Heart right ventricle (tissue), 16 donors: ENCODE results near the gene PLA2G4B. TPM values are rescaled to one million over a fixed set of nuclear protein-coding genes. Genes with fewer than 3 reads are reported as not detected.
A peak's percentile ranks its signal among the peaks of the same experiment; 100 is the strongest.

ENCODE experiments used
- ATAC-seq, 8 donors: fragments of 200-7000 bp; cut with Tn5 transposase; one replicate each; pipeline ENCODE4 v1.9.1; 2020; ENCODE audit warnings: mild to moderate bottlenecking in 8 of 8, moderate library complexity in 8 of 8, moderate number of reproducible peaks in 1 of 8
- DNase-seq, 2 donors: peaks; one replicate each; pipeline ENCODE4 v3.0.0-alpha.2; 2020
- H3K27ac ChIP-seq, 10 donors: fragments of 200-600 bp; sonication (generic) in 2 of 10; one replicate each; pipeline versions ENCODE4 v1.5.0 to v1.8.0; 2020 to 2022; ENCODE audit warnings: mild to moderate bottlenecking in 3 of 10
- H3K27me3 ChIP-seq, 7 donors: fragments of 200-600 bp; one replicate each; pipeline ENCODE4 v1.8.0; 2021 to 2022; ENCODE audit warnings: mild to moderate bottlenecking in 2 of 7
- H3K36me3 ChIP-seq, 9 donors: fragments of 200-600 bp; sonication (generic) in 1 of 9; one replicate each; pipeline versions ENCODE4 v1.5.0 to v1.8.0; 2020 to 2022; ENCODE audit warnings: mild to moderate bottlenecking in 2 of 9
- H3K4me1 ChIP-seq, 9 donors: fragments of 200-600 bp; sonication (generic) in 1 of 9; one replicate each; pipeline versions ENCODE4 v1.5.0 to v1.8.0; 2020 to 2022; ENCODE audit warnings: mild to moderate bottlenecking in 4 of 9
- H3K4me3 ChIP-seq, 10 donors: fragments of 200-600 bp; sonication (generic) in 2 of 10; one replicate each; pipeline versions ENCODE4 v1.5.0 to v1.8.0; 2020 to 2022; ENCODE audit warnings: mild to moderate bottlenecking in 7 of 10, moderate library complexity in 2 of 10
- H3K9me3 ChIP-seq, 11 donors: fragments of 200-600 bp in 10 of 11; sonication (generic) in 2 of 11; one replicate each; pipeline versions ENCODE4 v1.5.0 to v1.8.0; 2013 to 2022; ENCODE audit warnings: mild to moderate bottlenecking in 2 of 11, control low read depth in 1 of 11, moderate library complexity in 1 of 11
- CTCF ChIP-seq, 9 donors: fragments of 200-600 bp; sonication (generic) in 2 of 9; IDR thresholded peaks; one replicate each; pipeline versions ENCODE4 v1.5.0 to v1.8.0; 2021 to 2022; ENCODE audit warnings: antibody characterized with exemption in 9 of 9, mild to moderate bottlenecking in 5 of 9, moderate library complexity in 1 of 9
- WGBS, 2 donors: extraction: QIAGEN DNeasy Blood & Tissue Kit; methylation state at CpG; one replicate each; pipeline ENCODE4 v1.1.7; 2013; ENCODE audit warnings: inconsistent platforms in 1 of 2; 5-methylcytosine and 5-hydroxymethylcytosine counted together
- intact Hi-C, 10 donors: fragments of 100-400 bp; cut with DNase I; formaldehyde crosslinking; loops; one replicate each; pipeline versions ENCODE4 v1.11.1 to v1.14.2; 2022
- polyA plus RNA-seq, 2 donors: library from polyadenylated mRNA; stranded (reverse); fragments of 200-250 nt; gene quantifications; one replicate each; pipeline ENCODE4 v1.2.3, GENCODE V29; 2013
- total RNA-seq, 10 donors: library from RNA; stranded (reverse); fragmentation: NEBNext Ultra II Directional in 3 of 10; extraction: Animal tissue kit (Norgen Biotek cat#: 25700) in 3 of 10; gene quantifications; one replicate each; pipeline versions ENCODE4 v1.2.1 to v1.2.4, GENCODE V29; 2021 to 2023
- donor health status: Arrhythmogenic right ventricular cardiomyopathy.
- donor health status: ischemic (EF 13 %, LVEDD 7.1; RV severe dilation, severe dysfunction).
- donor health status: healthy with polysubstance abuse.
- donor health status: DM: no; HTN: yes; CAD: no.
- donor health status: DM: no; HTN: no; CAD: no.
- donor health status: ischemic (EF 25% LVEDD 6.9; RV normal size, moderate dysfunction).
- donor health status: ischemic (EF 25% LVEDD 5.7; RV mildly dilated, moderate dysfunction).
- donor health status: healthy.
- donor health status: DM: yes; HTN: yes; CAD: no.
- donor health status: Ischemic cardiomyopathy.
- donor health status: ischemic (EF 35%, LVEDD 5.7; RV mildly dilated, moderate dysfunction).
- donor health status: nonischemic (EF 11% LVEDD 7.7; RV severe dilation, severe dysfunction).
- donor health status: DM: yes; HTN: yes; CAD: no.
- donor health status: PGD.
- donor health status: ischemic (EF 29% LVEDD 5.4; RV normal size, mild dysfunction).
- donor health status: nonischemic (EF 23%, LVEDD 6.1; RV moderate dilation, normal function).

PLA2G4B gene
- total and polyA plus RNA-seq, 12 donors = 1.6 to 16.0 (median 3.2) TPM

GRCh38 chr15:41827290-41827879 is 11.3 kb upstream of the PLA2G4B start:
- Histone ChIP-seq H3K36me3 (peaks cover 0 to 49% (median 4%) of the 10 kb centered on the region in 9 donors), H3K9me3 (no peaks in the 10 kb centered on the region), H3K27ac (peak overlapping the region in 7 of 10 donors; percentile 32 to 94 (median 60)), H3K27me3 (no peaks in the 10 kb centered on the region), H3K4me3 (peak overlapping the region; percentile 60 to 94 (median 73)), H3K4me1 (peaks cover 0 to 32% (median 18%) of the 10 kb centered on the region in 9 donors)
- intact Hi-C loops = loop anchor here in 5 of 10 donors (5.0 to 10.0 kb wide), 6 partner anchors 55 to 160 kb away; partner anchors contain the start of genes EHD4 (in 5 of the 5), MAPKBP1 (in 1 of the 5) and SPTBN5 (in 1 of the 5)
- 7 to 12% methylated on average over 37 of the region's 37 CpGs for WGBS, 2 donors
- DNase-seq = no peak
- TF ChIP-seq CTCF (IDR thresholded peaks at IDR 0.05) = peak in 2 of 9 donors; percentile 7 to 11
- ATAC-seq = peak in 7 of 8 donors; percentile 1 to 33 (median 9)

GRCh38 chr15:41827880-41828806 is 10.5 kb upstream of the PLA2G4B start, which contains the start of gene JMJD7:
Gene JMJD7, plus strand, starts transcription at chr15:41828092. Its CDS starts 33 bp downstream, at chr15:41828125.
- Histone ChIP-seq H3K4me3 (peak within 1 kb of the TSS; percentile 60 to 94 (median 73)), H3K4me1 (peaks cover 0 to 39% (median 23%) of the 10 kb centered on the region in 9 donors), H3K9me3 (no peaks in the 10 kb centered on the region), H3K36me3 (peaks cover 0 to 48% (median 0%) of the 10 kb centered on the region in 9 donors), H3K27me3 (no peaks in the 10 kb centered on the region), H3K27ac (peak within 1 kb of the TSS; percentile 50 to 94 (median 90))
- peak; percentile 96 to 98 (median 97) for ATAC-seq
- 1% methylated on average over 52 to 66 of the region's 66 CpGs for WGBS, 2 donors
- peak; percentile 96 to 97 for DNase-seq
- intact Hi-C loops = loop anchor here in 5 of 10 donors (5.0 to 10.0 kb wide), 6 partner anchors 56 to 159 kb away; partner anchors contain the start of genes EHD4 (in 5 of the 5), MAPKBP1 (in 1 of the 5) and SPTBN5 (in 1 of the 5)
- TF ChIP-seq CTCF (IDR thresholded peaks at IDR 0.05) = no peak

GRCh38 chr15:41828807-41829141 is 9.9 kb upstream of the PLA2G4B start:
- intact Hi-C loops = loop anchor here in 5 of 10 donors (5.0 to 10.0 kb wide), 6 partner anchors 56 to 159 kb away; partner anchors contain the start of genes EHD4 (in 5 of the 5), MAPKBP1 (in 1 of the 5) and SPTBN5 (in 1 of the 5)

More at GRCh38 chr15:41828807-41829141, 9.9 kb upstream of the PLA2G4B start:
- Histone ChIP-seq H3K9me3 (no peaks in the 10 kb centered on the region), H3K27ac (peak overlapping the region in 7 of 10 donors; percentile 78 to 94 (median 89)), H3K4me3 (peak overlapping the region; percentile 60 to 94 (median 73)), H3K27me3 (no peaks in the 10 kb centered on the region), H3K36me3 (peaks cover 0 to 41% (median 0%) of the 10 kb centered on the region in 9 donors), H3K4me1 (peaks cover 0 to 39% (median 23%) of the 10 kb centered on the region in 9 donors)
- WGBS, 2 donors = 15 to 16% methylated on average over 6 of the region's 6 CpGs
- ATAC-seq = no peak
- DNase-seq = no peak
- no peak for TF ChIP-seq CTCF (IDR thresholded peaks at IDR 0.05)
